Non-pigmented ciliary epithelial cell (primary cell): ENCODE measurements around the gene AUTS2.

ENCODE experiments used
- DNase-seq: peaks from one replicate; pipeline ENCODE4 v3.0.0-alpha.2; 2010; ENCODE audit warnings: low read depth

AUTS2 gene

GRCh38 chr7:70696201-70696754 is 1098.0 kb downstream of the AUTS2 start:
- no peak for DNase-seq

GRCh38 chr7:70698219-70698832 is 1100.1 kb downstream of the AUTS2 start:
- DNase-seq = no peak

- DNase-seq = no peak
Measured at GRCh38 chr7:70699271-70699670, 1101.0 kb downstream of the AUTS2 start.

GRCh38 chr7:70700055-70700940 is 1102.0 kb downstream of the AUTS2 start:
- DNase-seq = no peak

GRCh38 chr7:70700941-70701425 is 1102.7 kb downstream of the AUTS2 start:
- no peak for DNase-seq

GRCh38 chr7:70701477-70701876 is 1103.2 kb downstream of the AUTS2 start:
- DNase-seq = no peak

GRCh38 chr7:70701991-70702390 is 1103.7 kb downstream of the AUTS2 start:
- no peak for DNase-seq

GRCh38 chr7:70703785-70704184 is 1105.5 kb downstream of the AUTS2 start:
- DNase-seq = no peak

- DNase-seq = no peak
Measured at GRCh38 chr7:70704831-70705346, 1106.6 kb downstream of the AUTS2 start.

GRCh38 chr7:70706204-70706603 is 1107.9 kb downstream of the AUTS2 start:
- no peak for DNase-seq

GRCh38 chr7:70706698-70707097 is 1108.4 kb downstream of the AUTS2 start:
- DNase-seq = no peak

GRCh38 chr7:70707823-70708243 is 1109.6 kb downstream of the AUTS2 start:
- DNase-seq = no peak

GRCh38 chr7:70710011-70710480 is 1111.8 kb downstream of the AUTS2 start:
- no peak for DNase-seq

- no peak for DNase-seq
Measured at GRCh38 chr7:70710651-70711050, 1112.4 kb downstream of the AUTS2 start.

- DNase-seq = no peak
Measured at GRCh38 chr7:70711452-70711851, 1113.2 kb downstream of the AUTS2 start.

GRCh38 chr7:70712942-70713341 is 1114.7 kb downstream of the AUTS2 start:
- DNase-seq = no peak

GRCh38 chr7:70714506-70715038 is 1116.3 kb downstream of the AUTS2 start:
- no peak for DNase-seq

GRCh38 chr7:70717553-70718329 is 1119.5 kb downstream of the AUTS2 start:
- no peak for DNase-seq

GRCh38 chr7:70719125-70719524 is 1120.8 kb downstream of the AUTS2 start:
- no peak for DNase-seq

- no peak for DNase-seq
Measured at GRCh38 chr7:70720191-70720873, 1122.1 kb downstream of the AUTS2 start.

- DNase-seq = no peak
Measured at GRCh38 chr7:70721500-70721899, 1123.2 kb downstream of the AUTS2 start.
